Measurements from ENCODE around the gene FYTTD1.
A peak's percentile ranks its signal among the peaks of the same experiment; 100 is the strongest.

DNA sequence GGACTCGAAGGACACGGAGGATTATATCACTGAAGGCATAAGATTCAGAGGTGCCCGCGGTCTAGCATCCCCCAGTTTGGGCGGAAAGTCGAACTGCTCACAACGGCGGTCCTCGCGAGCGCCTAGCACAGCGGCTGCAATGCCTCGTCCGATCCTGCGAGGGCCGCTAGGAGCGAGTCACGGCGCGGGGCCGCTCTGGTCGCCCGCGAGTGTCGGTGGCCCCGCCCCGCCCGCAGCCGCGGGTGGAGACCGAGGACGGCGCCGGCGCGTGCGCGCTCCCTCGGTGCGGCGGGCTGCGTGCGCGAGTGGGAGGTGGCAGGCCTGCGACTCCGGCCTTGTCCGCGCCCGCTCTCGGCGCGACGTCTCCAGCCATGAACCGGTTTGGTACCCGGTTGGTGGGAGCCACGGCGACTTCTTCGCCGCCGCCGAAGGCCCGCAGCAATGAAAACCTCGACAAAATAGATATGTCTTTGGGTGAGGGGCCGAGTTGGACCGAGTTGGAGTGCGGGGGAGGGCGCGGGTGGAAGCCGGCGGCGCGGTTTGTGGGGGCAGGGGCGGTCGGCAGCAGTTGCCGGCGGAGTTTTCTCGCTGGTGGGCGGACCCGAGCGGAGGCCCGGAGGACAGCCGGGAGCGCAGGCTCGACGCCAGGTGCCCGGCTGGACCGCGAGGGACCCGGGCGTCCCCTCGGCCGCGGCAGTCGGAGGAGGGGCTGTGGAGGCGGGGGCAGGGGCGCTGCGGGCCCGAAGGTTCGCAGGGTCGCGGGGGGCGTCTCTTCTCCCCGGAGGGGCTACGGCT lies at the start of gene FYTTD1:
- TF ChIP-seq, protein P1, sequence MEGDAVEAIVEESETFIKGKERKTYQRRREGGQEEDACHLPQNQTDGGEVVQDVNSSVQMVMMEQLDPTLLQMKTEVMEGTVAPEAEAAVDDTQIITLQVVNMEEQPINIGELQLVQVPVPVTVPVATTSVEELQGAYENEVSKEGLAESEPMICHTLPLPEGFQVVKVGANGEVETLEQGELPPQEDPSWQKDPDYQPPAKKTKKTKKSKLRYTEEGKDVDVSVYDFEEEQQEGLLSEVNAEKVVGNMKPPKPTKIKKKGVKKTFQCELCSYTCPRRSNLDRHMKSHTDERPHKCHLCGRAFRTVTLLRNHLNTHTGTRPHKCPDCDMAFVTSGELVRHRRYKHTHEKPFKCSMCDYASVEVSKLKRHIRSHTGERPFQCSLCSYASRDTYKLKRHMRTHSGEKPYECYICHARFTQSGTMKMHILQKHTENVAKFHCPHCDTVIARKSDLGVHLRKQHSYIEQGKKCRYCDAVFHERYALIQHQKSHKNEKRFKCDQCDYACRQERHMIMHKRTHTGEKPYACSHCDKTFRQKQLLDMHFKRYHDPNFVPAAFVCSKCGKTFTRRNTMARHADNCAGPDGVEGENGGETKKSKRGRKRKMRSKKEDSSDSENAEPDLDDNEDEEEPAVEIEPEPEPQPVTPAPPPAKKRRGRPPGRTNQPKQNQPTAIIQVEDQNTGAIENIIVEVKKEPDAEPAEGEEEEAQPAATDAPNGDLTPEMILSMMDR (conservative IDR thresholded peaks at IDR 0.05; ENCODE audit: low read length) = peak; percentile 48
- TF ChIP-seq EZH2phosphoT487 (IDR thresholded peaks at IDR 0.05; ENCODE audit: borderline replicate concordance) = no peak

Measured in Loucy (cell line).